Stimulated activated CD8-positive, alpha-beta memory T cell treated with anti-CD3 and anti-CD28 coated beads, Interleukin-15, amount 100 ng/mL, for 1 hour (primary cell): Measurements from ENCODE around the gene ADAR.
A peak's percentile ranks its signal among the peaks of the same experiment; 100 is the strongest.
"Not testable (repeated sequence)": the region's sequence is repeated elsewhere in the genome, so short reads cannot be mapped to it uniquely, and the experiment has no call there.

Source experiments
- DNase-seq: peaks from one replicate; pipeline ENCODE4 v3.0.0-alpha.2; 2020; ENCODE audit warnings: low read depth

ADAR gene

DNA sequence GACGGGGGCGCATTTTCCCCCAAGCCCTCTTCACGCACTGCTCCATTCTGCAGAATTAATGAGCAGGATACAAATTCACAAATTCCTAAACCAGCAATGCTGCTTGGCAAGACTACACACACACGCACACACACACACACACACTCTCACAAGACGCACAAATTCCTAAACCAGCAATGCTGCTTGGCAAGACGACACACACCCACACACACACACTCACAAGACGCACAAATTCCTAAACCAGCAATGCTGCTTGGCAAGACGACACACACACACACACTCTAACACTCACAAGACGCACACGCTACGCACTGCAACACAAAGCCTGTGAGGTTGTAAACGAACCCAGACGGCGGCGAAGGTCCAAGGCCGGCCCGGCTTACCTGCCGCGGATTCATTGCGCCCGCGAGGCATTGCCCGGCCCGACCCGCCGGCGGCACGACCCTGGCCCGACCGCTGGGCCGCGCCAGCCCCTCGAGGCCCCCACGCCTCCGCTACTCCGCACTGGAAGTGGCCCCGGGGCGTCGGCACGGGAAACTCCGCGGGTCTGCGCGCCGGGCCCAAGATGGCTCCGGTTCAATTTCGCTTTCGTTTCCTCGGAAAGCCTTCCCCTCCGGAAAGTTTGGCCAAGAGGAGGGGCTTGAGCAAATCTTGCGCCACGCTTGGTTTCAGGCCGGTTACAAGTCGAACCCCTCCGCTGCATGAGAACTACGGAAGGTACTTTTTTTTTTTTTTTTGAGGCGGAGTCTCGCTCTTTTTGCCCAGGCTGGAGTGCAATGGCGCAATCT is at the start of gene ADAR:
Gene ADAR (minus strand): TSS at position 578 of the 788 bp plus-strand sequence. CDS start 180 bp downstream, at position 398.
- DNase-seq, result peak; percentile 88

DNA sequence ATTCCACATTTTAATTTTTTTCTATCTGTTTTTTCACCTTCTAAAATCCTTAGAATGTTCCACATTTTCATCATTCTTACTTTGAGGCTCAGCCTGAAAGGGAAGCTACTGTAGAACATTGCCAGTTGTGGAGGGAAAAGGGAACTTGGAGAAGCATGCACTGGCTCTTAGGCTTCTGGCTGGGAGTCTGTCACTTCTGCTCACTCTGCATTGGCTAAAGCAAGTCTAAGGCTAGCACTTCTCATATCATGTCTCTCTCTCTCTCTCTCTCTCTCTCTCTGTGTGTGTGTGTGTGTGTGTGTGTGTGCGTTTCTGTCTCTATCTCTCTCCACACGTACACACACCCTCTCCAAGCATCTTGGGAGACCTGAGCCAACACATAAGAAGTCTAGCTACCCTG is 49.6 kb upstream of the ADAR start:
- no peak for DNase-seq

- DNase-seq, result no peak
Measured at GRCh38 chr1:154652893-154653292, 44.9 kb upstream of the ADAR start.

GRCh38 chr1:154644724-154645123 is 36.7 kb upstream of the ADAR start:
- DNase-seq, result not testable (repeated sequence)

GRCh38 chr1:154641534-154641933 is 33.5 kb upstream of the ADAR start:
- no peak for DNase-seq

DNA sequence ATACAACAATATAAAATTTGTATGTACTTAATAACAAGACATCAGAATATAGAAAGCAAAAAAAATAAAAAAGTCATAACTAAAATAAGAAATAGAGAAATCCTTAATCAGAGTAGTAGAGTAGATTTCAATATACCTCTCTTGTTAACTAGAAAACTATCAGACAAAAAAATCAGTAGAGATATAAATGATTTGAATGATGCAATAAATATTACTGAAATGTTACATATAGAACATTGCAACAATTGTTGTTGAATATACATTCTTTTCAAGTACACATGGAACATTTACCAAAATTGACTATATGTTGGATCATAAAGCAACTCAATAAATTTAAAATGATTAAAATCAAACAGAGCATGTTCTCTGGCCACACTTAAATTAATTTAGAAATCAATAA is 31.9 kb upstream of the ADAR start:
- no peak for DNase-seq

DNA sequence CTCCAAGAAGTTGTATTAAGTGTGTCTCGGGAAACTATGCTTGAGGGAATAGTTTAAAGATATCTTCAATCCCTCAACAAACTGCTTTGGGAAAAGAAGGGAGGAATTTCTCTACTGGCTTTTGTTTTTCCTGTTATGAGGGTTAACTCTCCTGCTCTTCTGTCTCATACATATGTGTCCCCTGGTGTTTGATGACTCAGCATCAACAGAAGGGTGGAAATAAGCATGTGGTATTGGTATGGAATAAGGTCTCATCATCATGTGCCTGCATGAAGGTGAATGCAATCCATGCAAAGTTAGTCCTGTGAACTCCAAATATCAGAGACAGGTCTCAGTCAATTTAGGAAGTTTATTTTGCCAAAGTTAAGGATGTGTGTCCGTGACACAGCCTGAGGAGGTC is 27.2 kb upstream of the ADAR start:
- DNase-seq, result no peak

DNA sequence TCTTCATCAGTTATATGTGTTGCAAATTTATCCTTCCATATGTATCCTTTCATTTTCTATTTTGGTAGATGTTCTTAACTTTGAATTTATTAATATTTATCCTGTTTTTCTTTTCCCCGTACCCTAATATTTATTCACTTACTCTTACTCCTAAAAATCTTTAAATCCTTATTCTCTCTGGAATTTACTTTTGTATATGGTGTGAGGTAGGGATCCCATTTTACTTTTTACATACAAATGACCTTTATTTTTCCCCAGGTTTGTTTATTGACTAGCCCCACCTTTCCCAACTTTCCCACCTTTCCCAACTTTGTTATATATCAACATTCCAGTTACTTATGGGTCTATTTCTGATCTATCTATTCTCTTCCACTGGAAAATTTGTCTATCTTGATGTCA is 21.7 kb upstream of the ADAR start:
- DNase-seq, result no peak

DNA sequence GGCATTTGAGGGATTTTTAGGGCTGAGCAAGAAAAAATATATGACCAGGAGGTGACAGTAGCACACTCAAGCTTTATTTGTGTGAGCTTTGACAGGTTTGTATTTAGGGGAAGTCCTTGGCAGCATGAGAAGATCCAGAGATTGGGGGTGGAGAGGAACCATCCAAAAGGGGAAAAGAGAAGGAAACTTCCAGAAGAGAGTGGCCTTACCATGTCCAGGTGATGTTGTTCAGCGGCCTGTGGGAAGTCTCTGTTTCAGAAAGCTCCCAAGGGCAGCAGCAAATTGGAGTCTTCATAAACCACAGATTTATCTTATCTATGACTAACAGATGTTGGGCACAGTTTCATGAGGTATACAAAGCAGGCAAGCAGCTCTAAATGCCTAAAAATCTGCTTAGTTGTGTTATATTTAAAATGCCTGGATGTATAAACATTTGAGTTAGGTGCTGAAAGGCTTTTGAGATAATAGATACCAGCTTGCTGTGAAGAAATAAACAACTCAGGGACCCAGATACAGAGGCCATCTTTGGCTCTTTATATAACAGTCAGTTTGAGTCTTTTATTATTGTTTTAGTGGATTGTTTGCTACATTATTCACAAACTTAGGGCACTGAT is 21.2 kb upstream of the ADAR start:
- DNase-seq, result no peak

GRCh38 chr1:154628121-154628405 is 20.1 kb upstream of the ADAR start:
- DNase-seq, result no peak

GRCh38 chr1:154627257-154628120 is 19.5 kb upstream of the ADAR start:
- DNase-seq, result peak; percentile 93

DNA sequence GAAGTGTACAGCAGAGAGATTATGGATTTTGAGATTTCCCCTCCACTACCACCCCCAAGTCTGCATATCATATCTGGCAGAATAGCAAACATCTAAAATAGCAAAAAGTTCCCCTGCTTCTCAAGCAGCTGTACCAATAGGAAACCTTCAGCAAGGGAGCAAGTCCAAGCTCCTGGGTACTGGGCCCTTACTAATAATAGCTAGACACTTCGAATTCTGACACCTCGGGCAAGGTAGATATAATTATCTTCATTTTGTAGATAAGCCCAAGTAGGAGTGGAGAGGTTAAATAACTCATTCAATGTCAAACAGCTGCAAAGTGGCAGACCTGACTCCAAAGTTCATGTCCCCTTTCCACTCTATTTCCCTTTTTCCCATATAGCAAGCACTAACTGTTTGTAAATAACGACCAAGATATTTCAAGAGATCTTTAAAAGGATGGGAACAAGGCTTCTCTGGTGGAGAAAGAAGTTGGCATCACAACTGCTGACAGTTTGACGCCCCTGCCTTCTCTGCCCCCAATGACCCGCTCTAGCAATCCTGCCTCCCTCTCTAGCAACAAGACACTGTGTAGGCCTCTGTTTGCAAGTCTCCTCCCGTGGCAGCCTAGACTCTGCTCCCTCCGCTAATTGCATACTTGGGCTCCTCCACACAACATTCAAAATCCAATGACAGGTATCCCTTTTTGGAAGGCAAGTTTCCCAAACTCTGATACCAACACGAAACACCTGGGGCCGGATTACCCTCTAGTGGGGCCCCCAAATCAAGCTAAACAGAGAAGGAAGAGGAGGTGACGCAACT is 18.7 kb upstream of the ADAR start:
- no peak for DNase-seq

DNA sequence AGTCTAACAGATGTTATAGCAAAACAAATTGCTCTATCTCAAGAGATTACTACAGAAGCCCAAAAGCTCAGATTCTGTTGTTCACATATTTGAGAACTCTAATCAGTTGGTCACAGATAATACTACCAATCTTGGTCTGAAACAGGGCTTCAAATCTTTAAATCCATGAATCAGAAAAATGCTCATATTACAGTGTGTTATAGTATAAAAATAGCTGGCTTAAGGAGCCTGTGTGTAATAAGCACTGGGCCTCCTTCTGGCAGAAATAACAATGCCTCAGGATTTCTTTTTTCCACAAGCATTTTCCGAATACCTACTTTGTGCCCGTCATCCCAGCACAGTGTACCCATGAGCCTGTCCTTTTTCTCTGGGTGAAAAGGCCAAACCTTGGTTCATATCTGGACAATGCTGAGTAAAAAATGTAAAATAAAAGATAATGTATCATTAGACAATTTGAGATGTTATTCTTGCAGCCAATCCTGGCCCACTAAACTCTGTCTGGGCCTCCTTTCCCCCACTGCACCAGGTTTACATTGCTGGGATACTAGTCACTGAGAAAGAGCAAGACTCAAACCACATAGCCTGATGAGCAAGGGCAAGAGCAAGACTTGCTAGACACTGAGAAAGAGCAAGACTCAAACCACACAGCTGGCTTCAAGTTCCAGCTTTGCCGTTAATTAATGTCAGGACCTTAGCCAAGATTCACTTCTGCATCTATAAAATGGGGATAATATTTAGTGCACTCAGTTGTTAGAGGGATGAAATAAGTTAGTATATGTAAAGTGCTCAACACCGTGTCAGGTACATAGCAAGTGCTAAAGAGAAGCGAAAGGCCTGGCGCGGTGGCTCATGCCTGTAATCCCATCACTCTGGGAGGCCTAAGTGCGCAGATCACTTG is 17.0 kb upstream of the ADAR start:
- no peak for DNase-seq

- no peak for DNase-seq
Measured at GRCh38 chr1:154623358-154623757, 15.4 kb upstream of the ADAR start.

DNA sequence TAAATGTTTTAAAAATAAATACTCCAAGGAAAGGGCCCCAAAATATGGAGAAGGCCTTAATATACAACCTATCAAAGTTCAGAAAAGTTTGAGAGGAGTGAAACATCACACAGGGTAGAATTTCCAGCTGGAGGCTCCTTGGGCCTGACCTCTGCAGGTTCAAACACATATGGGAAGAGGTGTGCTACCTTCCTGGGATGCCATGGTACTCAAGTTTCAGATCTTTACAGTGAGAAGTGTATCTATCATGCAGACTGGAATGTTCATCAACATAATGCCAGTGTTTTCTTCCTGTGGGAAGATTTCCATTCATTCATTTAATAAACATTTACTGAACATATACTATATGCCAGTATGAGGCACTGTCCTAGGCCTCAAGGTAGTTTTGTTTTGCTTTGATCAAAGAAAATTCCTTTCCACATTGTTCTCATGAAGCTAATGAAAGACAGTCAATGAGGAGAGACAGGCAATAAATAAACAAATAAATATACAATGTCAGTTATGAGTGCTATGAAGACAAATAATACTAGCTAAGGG is 14.6 kb upstream of the ADAR start:
- DNase-seq, result no peak

DNA sequence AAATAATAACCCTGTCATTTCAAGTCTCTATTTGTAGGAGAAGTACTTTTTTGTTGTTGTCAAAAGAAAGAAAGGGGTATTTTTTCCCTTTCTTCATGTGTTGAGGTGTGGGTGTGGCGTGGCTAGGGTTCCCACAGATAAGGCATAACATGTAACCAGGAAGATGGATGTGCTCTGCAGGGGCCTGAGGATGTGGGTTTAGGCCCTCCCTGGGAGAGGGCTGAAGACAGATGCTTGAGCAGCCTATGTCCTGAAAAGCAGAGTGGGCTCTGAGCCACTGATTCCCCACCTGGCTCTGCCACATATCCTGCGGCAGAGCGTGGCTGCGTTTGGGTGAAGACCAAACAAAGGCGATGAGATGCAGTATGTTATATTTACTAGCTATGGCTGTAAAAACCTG is 13.9 kb upstream of the ADAR start:
- DNase-seq, result no peak

- no peak for DNase-seq
Measured at GRCh38 chr1:154620751-154621150, 12.8 kb upstream of the ADAR start.

DNA sequence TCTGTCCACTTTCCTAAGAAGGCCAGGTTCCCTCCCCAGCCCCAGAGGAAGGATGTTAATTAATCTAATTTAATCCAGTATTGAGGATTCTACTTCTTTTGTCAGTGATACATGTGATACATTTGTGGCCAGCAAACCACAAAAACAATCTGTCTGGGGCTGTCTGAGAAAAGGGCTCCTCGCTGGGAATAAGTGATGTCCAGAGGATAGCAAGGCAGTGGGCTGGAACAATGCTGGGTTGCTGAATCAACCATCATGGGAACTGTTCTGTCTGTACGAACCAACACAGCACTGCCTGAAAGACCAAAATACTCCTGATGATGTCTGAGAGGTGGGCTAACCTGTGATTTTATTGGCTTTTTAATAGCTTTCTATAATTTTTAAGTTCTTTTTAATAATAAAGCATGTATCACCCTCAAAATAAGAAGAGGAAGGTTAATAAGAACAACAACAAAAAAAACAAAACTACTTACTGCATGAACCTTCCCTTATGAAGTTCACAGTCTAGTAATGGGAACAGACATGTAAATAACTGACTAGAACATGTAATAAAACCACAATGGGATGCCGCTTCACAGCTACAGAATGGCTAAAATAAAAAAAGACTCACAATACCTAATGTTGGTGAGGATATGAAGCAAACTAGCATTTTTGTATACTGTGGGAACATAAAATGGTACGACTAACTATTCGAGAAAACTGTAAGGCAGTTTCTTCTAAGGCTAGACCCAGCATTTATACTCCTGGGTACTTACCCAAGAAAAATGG is 11.4 kb upstream of the ADAR start:
- DNase-seq, result no peak

- DNase-seq, result no peak
Measured at GRCh38 chr1:154616659-154617345, 8.8 kb upstream of the ADAR start.

DNA sequence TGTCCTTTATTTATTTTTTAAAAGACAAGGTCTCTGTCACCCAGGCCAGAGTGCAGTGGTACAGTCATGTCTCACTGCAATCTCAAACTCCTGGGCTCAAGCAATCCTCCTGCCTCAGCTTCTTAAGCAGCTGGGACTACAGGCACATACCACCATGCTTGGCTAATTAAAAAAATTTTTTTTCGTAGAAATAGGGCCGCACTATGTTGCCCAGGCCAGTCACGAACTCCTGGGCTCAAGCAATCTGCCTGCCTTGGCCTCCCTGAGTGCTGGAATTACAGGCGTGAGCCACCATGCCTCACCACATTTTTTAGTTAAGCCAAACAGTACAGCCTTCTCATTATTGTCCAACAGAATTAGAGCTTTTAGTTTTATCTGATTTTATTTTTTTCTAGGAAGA is 7.4 kb upstream of the ADAR start:
- no peak for DNase-seq
